Activated T-helper 17 cell treated with anti-CD3 and anti-CD28 coated beads, Interleukin-2, amount 50 U/mL, for 72 hours (primary cell): Measurements from ENCODE around the gene POR. TPM values are rescaled to one million over a fixed set of nuclear protein-coding genes. Genes with fewer than 3 reads are reported as not detected.

Source experiments
- total RNA-seq, 2 donors: library from RNA; stranded (reverse); gene quantifications; one replicate each; pipeline ENCODE4 v1.2.3, GENCODE V29; 2022

POR gene
- total RNA-seq, 2 donors from 2014 or later, result 24.4 to 53.7 TPM

Other genes starting within 250 kb of the POR start
- 10 to 100 TPM in 1 of 2 donors, 1 to 10 TPM in 1; 9.8 to 13.0 TPM for gene HIP1, start 176.2 kb upstream of the POR start, total RNA-seq
- gene CCL26, start 142.9 kb upstream of the POR start, total RNA-seq, result not detected
- not detected for gene CCL24, start 101.3 kb upstream of the POR start, total RNA-seq
- gene RHBDD2, start 36.1 kb upstream of the POR start, total RNA-seq, result 10 to 100 TPM; 16.5 to 19.3 TPM
- 10 to 100 TPM; 30.5 to 51.7 TPM for gene TMEM120A, start 79.4 kb downstream of the POR start, total RNA-seq
- gene STYXL1, start 132.8 kb downstream of the POR start, total RNA-seq, result 10 to 100 TPM; 31.0 to 31.1 TPM
- 100 to 1,000 TPM; 155 to 231 TPM for gene MDH2, start 133.0 kb downstream of the POR start, total RNA-seq